ENCODE measurements around the gene TAF1B.
"Not testable (repeated sequence)": the region's sequence is repeated elsewhere in the genome, so short reads cannot be mapped to it uniquely, and the experiment has no call there.

The TAF1B gene

DNA sequence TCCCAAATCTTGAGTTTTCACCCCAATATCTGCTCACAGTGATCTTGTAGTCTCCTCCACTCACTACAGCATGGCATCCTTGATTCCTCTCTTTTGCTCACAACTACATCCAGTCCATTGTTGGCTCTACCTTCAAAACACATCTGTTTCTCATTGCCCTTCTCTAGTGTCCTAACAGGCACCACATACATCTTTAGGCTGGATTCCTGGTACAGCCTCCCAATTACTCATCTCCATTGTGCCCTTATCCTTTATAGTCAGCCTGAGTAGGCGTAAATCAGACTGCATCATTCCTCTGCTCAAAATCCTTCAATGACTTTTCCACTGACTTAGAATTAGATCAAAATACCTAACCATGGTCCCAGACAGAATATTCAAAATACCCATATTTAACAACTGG, 10.7 kb upstream of the TAF1B start:
- DNase-seq (ENCODE audit: low read depth) = peak; percentile 57

DNA sequence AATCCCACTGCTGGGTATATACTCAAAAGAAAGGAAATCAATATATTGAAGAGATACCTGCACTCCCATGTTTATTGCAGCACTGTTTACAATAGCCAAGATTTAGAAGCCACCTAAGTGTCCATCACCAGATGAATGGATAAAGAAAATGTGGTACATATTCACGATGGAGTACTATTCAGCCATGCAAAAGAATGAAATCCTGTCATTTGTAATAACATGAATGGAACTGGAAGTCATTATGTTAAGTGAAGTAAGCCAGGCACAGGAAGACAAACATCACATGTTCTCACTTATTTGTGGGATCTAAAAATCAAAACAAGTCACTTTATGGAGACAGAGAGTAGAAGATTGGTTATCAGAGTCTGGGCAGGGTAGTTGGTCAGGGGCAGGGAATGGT, 8.2 kb upstream of the TAF1B start:
- DNase-seq (ENCODE audit: low read depth) = not testable (repeated sequence)

GRCh38 chr2:9836074-9836473, 7.2 kb upstream of the TAF1B start:
- DNase-seq (ENCODE audit: low read depth) = no peak

DNA sequence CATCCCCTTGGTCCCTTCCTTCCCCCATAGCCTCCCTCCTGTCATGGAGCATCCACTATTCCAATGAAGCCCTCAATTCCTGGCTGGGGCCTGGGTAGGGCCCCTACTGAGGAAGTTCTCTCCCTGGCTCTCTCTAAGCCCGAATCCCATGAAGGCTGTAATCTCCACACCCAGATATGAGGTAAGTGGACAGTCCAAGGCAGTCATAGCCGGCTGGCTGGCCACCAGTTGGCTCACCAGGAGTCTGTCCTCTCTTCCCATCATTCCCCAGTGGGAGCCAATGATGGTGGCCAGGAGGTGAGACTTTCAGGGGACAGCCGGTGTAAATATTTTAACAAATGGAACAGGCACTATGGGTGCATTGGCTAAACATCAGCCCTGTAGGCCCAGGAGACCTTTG, 6.8 kb upstream of the TAF1B start:
- DNase-seq (ENCODE audit: low read depth) = no peak

DNA sequence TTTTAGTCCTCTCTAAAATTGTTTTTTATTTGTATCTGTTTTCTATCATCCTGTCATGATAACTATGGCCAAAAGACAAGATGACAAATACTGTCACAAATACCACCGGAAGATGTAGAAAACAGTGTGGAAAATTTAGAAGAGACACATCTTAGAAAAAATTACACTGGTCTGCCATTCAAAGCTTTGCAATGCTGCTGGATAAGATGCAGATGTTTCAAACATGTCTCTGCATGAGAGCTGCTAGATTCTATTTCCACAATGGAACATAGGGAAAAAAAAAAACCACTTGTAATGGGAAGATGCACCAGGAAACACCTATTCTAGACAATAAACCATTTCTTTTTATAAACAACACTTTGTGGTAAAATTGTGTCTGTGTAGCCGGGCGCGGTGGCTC, 5.8 kb upstream of the TAF1B start:
- no peak for DNase-seq (ENCODE audit: low read depth)

DNA sequence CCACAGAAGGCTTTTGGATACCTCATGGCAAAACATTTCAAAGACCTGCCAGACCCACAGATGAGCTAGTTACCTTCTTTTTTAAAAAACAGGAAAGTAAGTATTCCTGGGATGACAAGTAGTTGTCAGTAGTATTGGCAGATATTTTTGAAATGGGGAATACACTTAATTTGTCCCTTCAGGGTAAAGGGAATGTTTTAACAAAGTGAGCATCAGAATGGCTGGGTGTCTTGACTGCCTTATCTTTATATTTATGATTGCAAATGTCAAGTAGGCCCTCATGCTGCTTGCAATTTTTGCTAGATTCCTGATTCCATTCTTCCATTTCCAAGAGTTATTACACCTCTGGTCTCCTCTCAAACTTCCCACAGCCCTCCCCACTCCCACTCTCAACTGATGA, 4.9 kb upstream of the TAF1B start:
- DNase-seq (ENCODE audit: low read depth) = no peak

DNA sequence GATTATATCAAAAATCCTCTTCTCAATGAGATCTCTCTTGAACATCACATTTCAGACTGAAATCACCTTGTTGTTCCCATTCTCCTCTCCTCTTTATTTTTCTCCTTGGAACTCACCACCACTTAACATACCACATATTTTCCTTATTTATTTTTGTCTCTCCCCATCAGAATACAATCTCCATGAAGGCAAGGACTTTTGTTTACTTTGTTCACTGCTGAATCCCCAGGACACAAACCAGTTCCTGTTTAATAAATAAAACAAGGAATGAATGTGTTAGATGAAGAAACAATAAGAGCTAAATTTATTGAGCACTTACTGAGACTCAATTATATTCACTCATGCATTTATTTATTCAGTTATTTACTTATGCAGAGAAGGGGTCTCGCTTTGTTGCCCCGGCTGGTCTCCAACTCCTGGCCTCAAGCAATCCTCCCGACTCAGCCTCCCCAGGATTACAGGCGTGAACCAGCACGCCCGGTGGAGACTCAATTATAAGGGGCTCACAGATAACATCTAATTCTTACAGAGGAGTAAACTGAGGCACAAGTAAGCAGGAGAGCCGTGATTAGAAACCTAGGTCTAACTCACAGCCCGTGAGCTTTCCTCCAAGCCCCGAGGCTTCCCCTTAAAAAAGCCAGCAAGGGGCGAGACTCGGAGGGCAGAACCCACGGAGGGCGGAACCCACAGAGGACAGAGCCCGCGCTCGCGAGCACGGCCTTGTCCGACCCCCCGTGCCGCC, 616 bp upstream of the TAF1B start:
- DNase-seq (ENCODE audit: low read depth) = no peak

- peak; percentile 56 for DNase-seq (ENCODE audit: low read depth)
Measured at GRCh38 chr2:9844036-9844483, 786 bp downstream of the TAF1B start.

DNA sequence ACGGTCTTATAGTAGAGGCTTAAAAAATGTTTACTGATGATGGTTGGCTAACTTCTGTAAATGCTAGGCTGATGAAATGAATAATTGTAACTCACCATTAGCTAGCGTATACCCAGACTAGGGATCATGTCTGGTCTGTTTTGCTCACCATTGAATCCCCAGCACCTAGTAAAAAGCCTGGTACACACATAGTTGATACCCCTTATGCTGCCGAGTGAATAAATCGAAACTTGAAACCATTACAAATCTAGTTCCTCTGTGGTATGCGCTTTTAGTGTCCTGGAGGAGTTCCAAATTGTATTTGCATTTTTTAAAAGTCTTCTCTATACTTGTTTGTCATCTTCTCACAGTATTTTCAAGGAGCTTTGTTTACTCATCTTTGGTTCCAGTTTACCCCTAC, 1.3 kb downstream of the TAF1B start:
- DNase-seq (ENCODE audit: low read depth) = peak; percentile 40

DNA sequence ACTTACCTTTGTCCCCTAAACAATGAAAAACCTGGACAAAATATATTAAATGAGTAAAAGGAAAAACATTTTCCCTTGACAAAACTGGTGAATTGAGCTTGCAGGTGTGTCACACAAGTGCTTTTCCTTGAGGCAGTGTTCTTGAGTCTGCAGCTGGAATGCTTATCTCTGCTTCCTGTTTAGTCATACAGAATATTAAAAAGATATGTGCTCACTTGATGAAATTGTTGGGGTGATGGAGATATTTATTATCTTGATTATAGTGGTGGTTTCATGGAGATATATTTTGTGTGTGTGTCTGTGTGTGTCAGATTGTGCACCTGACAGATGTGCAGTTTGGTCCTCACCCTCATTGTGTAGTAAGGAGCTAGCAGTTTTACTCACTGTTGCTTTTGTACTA, 3.3 kb downstream of the TAF1B start:
- peak; percentile 58 for DNase-seq (ENCODE audit: low read depth)

GRCh38 chr2:9847140-9847539, 3.9 kb downstream of the TAF1B start:
- DNase-seq (ENCODE audit: low read depth) = no peak

DNA sequence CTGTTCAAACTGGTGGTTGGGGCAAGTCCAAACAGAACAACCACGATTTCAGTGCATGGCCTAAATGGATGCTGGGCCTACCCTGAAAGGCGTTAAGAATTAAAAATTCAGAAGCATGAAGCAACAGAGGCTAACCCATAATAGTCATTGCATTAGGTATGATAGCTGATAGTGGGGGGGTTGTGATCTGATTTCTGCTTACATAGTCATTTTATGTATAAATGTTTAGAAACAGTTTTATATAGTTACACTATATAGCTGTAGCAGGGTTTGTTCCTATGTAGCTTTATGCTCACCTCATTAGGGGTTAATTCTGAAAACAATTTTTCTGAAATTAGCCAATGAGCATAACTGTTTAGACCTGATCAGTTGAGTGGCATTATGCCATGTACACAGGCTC, 9.6 kb downstream of the TAF1B start:
- no peak for DNase-seq (ENCODE audit: low read depth)

DNA sequence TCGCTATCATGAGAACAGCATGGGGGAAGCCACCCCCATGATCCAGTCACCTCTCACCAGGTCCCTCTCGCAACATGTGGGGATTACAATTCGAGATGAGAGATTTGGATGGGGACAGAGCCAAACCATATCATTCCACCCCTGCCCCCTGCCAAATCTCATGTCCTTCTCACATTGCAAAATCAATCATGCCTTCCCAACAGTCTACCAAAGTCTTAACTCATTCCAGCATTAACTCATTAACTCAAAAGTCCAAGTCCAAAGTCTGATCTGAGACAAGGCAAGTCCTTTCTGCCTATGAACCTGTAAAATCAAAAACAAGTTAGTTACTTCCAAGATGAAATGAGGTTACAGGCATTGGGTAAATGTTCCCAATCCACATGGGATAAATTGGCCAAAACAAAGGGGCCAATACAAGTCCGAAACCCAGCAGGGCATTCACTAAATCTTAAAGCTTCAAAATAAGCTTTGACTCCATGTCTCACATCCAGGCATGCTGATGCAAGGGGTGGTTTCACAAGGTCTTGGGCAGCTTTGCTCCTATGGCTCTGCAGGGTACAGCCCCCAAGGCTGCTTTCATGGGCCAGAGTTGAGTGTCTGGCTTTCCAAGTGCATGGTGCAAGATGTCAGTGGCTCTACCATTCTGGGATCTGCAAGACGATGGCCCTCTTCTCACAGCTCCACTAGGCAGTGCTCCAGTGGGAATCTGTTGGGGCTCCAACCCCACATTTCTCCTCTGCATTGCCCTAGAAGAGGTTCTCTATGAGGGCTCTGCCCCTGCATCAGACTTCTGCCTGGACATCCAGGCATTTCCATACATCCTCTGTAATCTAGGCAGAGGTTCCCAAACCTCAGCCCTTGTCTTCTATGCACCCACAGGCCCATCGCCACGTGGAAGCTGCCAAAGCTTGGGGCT, 14.8 kb downstream of the TAF1B start:
- DNase-seq (ENCODE audit: low read depth) = no peak

- DNase-seq (ENCODE audit: low read depth) = no peak
Measured at GRCh38 chr2:9858730-9859068, 15.4 kb downstream of the TAF1B start.

GRCh38 chr2:9860922-9861580, 17.8 kb downstream of the TAF1B start:
- DNase-seq (ENCODE audit: low read depth) = not testable (repeated sequence)

DNA sequence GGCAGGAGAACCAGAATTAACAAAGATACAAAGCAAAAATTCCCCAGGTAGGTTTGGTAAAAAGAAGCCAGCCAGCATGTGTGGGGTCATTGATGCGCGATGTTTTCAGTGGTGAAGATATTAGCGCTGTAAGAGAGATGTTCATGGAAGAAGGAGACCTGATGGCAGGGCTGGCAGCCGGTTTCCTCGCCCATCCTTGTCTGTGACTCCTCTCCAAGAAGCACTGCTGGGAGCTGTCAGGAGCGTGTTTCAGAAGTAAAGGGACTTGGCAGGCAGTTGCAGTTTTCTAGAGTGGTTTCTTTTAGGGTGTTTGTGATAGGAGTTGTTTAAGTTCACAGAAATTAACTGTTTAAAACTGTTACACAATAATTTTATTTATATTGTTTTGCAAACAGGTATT, 24.6 kb downstream of the TAF1B start:
- no peak for DNase-seq (ENCODE audit: low read depth)

DNA sequence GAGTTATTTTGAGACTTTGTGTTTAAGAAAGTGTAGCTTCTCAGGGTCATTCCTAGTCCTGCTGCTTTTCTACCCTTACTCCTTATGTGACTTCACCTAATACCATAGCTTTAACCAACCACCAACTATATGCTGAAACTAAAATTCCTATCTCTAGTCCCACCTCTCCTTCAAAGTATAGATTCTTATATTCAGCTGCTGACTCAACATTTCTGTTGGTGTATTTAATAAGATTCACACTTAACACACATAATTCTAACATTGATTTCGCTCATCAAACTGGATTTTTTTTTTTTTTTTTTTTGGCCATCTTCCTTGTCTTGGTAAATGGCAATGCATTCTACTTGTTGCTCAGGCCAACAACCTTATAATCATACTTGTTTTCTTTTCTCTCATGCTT, 30.1 kb downstream of the TAF1B start:
- DNase-seq (ENCODE audit: low read depth) = no peak

DNA sequence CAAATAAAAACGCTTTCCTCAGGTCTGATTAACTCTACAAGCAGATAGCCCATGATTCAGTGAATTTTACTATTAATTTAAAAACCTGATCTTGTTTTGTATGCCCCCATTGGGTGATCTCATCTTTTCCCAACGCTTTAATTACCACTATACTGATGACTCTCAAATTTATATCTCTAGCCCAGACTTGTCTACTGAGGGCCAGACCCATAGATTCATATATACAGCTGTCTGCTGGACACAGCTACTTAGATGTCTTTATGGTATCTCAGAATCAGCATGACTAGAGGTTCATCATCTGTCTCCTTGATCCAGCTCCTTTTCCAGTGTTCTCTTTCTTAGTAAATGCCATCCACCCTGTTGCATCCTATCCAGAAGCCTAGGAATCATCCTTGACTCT, 33.8 kb downstream of the TAF1B start:
- DNase-seq (ENCODE audit: low read depth) = no peak

DNA sequence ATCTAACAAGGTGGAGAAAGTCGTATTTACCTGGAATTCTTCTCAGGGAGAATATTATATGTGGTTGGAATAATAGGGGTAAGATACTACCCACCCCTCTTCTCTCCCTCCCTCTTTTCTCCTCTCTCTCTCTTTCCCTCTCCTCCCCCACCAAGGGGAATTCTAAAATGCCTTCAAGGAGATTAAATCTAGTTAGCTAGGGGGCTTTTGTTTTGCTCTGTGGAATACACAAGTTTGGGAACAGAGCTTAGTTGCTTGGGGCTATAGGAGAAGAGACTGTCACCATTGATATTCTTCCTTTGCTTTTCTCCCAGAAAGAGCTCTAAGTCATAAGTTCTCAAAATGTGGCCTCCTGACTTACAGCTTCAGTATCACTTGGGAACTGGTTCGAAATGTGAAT, 34.5 kb downstream of the TAF1B start:
- no peak for DNase-seq (ENCODE audit: low read depth)

DNA sequence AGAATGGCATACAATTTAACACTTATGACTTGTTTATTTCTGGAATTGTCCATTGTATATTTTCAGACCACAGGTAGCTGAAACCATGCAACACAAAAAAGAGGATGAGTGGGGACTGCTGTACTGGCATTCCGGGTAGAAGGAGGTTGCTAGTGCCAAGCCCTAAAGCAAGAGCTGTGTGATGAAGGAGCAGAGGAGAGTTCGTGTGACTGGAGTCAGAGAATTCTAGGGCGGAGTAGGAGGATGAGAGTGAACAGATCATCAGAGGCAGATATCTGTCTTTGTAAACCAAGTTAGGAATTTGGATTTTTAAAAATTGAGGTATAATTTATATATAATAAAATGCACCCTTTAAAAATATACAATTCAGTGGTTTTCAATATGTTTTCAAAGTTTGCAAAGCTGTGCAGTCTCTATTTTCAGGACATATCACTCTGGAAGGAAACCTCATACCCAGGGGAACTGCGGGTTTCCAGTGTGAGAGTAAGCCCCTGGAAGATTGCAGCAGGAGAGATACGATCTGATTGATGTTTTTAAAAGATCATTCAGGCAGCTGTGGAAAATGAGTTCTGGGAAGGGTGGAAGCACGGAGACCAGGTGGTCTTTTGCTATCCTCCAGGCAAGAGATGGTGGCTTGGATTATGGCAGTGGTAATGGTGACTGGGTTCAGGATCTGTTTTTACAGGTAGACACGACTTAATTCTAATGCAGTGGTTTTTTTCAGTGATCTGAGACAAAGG, 36.4 kb downstream of the TAF1B start:
- DNase-seq (ENCODE audit: low read depth) = no peak

GRCh38 chr2:9883897-9884296, 40.6 kb downstream of the TAF1B start:
- DNase-seq (ENCODE audit: low read depth) = no peak

DNA sequence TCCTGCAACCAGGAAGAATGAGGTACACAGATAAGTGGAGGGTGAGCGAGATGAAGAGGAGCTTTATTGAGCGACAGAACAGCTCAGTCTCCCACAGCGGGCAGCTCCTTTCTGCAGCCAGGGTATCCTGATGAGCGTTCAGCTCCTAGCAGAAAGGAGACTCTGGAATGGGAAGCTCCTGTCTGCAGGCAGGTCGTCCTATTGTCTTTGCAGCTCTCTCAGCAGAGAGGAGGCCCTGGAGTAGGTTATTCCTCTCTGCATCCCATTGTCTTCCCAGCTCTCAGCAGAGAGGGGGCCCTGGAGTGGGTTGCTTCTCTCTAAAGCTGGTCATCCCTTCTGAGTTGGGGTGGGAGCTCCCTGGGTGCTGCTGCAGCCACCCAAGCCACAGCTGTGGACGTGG, 41.2 kb downstream of the TAF1B start:
- DNase-seq (ENCODE audit: low read depth) = no peak
